Measurements from ENCODE around the gene B4GALT6. TPM values are rescaled to one million over a fixed set of nuclear protein-coding genes. Genes with fewer than 3 reads are reported as not detected.
A peak's percentile ranks its signal among the peaks of the same experiment; 100 is the strongest.

The B4GALT6 gene
- total and polyA plus RNA-seq, 10 of the 15 experiments (the other 5 are each of a cell fraction or from before 2014, with no cell fraction given) = 11.9 to 47.4 (median 18.0) TPM

GRCh38 chr18:31636387-31636786, 48.0 kb downstream of the B4GALT6 start:
- RAD21 ChIA-PET (ENCODE audit: unreplicated experiment) = interaction anchor here (1.1 to 3.2 kb wide), 6 partner anchors 10 to 136 kb away, joined by 4 to 12 read pairs (median 6); no protein-coding TSS in a partner anchor
- no peak for FAIRE-seq
- no TSS peak for BruUV-seq (replicated peaks)

GRCh38 chr18:31634331-31634713, 50.1 kb downstream of the B4GALT6 start:
- H3K27ac ChIP-seq (ENCODE audit: control insufficient read depth, insufficient read depth) = peak overlapping the region; percentile 70
- peak overlapping the region; percentile 11; the same call in 1 of the 2 replicates for H3K9ac ChIP-seq (ENCODE audit: control insufficient read depth, insufficient read depth, low read length)
- SMC1A ChIA-PET (ENCODE audit: uncharacterized antibody, unreplicated experiment) = interaction anchor here (0.8 to 5.0 kb wide), 12 partner anchors 9 to 74 kb away, joined by 3 to 81 read pairs (median 4); no protein-coding TSS in a partner anchor
- H3K27me3 ChIP-seq (replicated peaks in 1 of 2; ENCODE audit: control insufficient read depth in 2 of 2, insufficient read depth in 2 of 2, low read length in 1 of 2) = no peaks in the 10 kb centered on the region
- peak; percentile 85 for DNase-seq (ENCODE audit: low read depth, low spot score)
- peak; percentile 96 for FAIRE-seq
- CTCF ChIA-PET = interaction anchor here (1.2 to 5.3 kb wide), 6 partner anchors 13 to 142 kb away, joined by 3 to 34 read pairs (median 6); no protein-coding TSS in a partner anchor
- peaks cover 4% of the 10 kb centered on the region; the same call in 1 of the 2 replicates for H3K79me2 ChIP-seq (ENCODE audit: control insufficient read depth, insufficient read depth, low read length)
- no peak overlapping the region for H3K4me3 ChIP-seq
- no peaks in the 10 kb centered on the region for H4K20me1 ChIP-seq (ENCODE audit: control insufficient read depth, insufficient read depth)
- H3K4me1 ChIP-seq (ENCODE audit: control insufficient read depth, insufficient read depth, low read length) = peaks cover 35% of the 10 kb centered on the region
- peaks cover 2% of the 10 kb centered on the region for H3K9me3 ChIP-seq (replicated peaks; ENCODE audit: control insufficient read depth, insufficient read depth, low read length)
- peaks cover 3 to 8% of the 10 kb centered on the region in 2 experiments; a peak in 3 of 4 replicates for H3K36me3 ChIP-seq (ENCODE audit: control insufficient read depth in 2 of 2, insufficient read depth in 2 of 2, low read length in 1 of 2)
- no TSS peak for BruUV-seq (replicated peaks)
- peak; percentile 98 for ATAC-seq
- RAD21 ChIA-PET (ENCODE audit: unreplicated experiment) = interaction anchor here (1.2 to 3.2 kb wide), 7 partner anchors 15 to 134 kb away, joined by 4 to 19 read pairs (median 8); no protein-coding TSS in a partner anchor
- 0% methylated on average over 3 of the region's 3 CpGs for WGBS (ENCODE audit: insufficient coverage, insufficient replicate concordance, low lambda C conversion rate, missing lambda C conversion rate)
- POLR2A ChIA-PET = interaction anchor here (1.0 to 2.8 kb wide), 6 partner anchors 12 to 48 kb away, joined by 3 to 14 read pairs (median 6); no protein-coding TSS in a partner anchor
- peak overlapping the region; percentile 18 for H2AFZ ChIP-seq (ENCODE audit: control insufficient read depth, low read depth, low read length)
- intact Hi-C loops (cut with micrococcal nuclease; ENCODE audit: unreplicated experiment) (loop anchor here (2.0 to 5.0 kb wide), 2 partner anchors 24 to 88 kb away; no protein-coding TSS in a partner anchor), in situ Hi-C loops (cut with MboI) (no loop called here)
- H3K4me2 ChIP-seq (ENCODE audit: control insufficient read depth, insufficient read depth) = peak overlapping the region; percentile 17
- TF ChIP-seq RB1 (IDR thresholded peaks at IDR 0.05; ENCODE audit: borderline replicate concordance) = no peak
- TF ChIP-seq CEBPB (IDR thresholded peaks at IDR 0.05; ENCODE audit: borderline replicate concordance in 1 of 2, low read depth in 2 of 2, low read length in 2 of 2) = no peak
- TF ChIP-seq SP1 (IDR thresholded peaks at IDR 0.05; ENCODE audit: low read depth, low read length) = no peak
- no peak for TF ChIP-seq MAX (IDR thresholded peaks at IDR 0.05; ENCODE audit: low read depth, low read length)
- peak; percentile 15; the same call in 1 of the 2 replicates for TF ChIP-seq CREM (IDR thresholded peaks at IDR 0.05; ENCODE audit: low read depth)
- TF ChIP-seq ZSCAN29 (IDR thresholded peaks at IDR 0.05) = no peak
- no peak for TF ChIP-seq HDAC6 (IDR thresholded peaks at IDR 0.05; ENCODE audit: unreplicated experiment)
- peak; percentile 78; the same call in 1 of the 2 replicates for TF ChIP-seq ATF2 (IDR thresholded peaks at IDR 0.05; ENCODE audit: low read length)
- peak; percentile 41; the same call in 1 of the 2 replicates for TF ChIP-seq MTA2 (IDR thresholded peaks at IDR 0.05; ENCODE audit: low read depth)
- no peak for TF ChIP-seq SREBF2 (IDR thresholded peaks at IDR 0.05; ENCODE audit: low read length)
- TF ChIP-seq RAD21 (IDR thresholded peaks at IDR 0.05; ENCODE audit: insufficient read depth, low read depth, low read length) = peak; percentile 22; the same call in 1 of the 2 replicates
- no peak for TF ChIP-seq BRCA1 (IDR thresholded peaks at IDR 0.05; ENCODE audit: low read depth, low read length)
- TF ChIP-seq MLLT1 (IDR thresholded peaks at IDR 0.05) = no peak

More at GRCh38 chr18:31636387-31636786, 48.0 kb downstream of the B4GALT6 start:
- intact Hi-C loops (cut with micrococcal nuclease; ENCODE audit: unreplicated experiment) (no loop called here), in situ Hi-C loops (cut with MboI) (no loop called here)
- TF ChIP-seq IRF4 (IDR thresholded peaks at IDR 0.05; ENCODE audit: low read depth, low read length) (no peak), POLR2AphosphoS2 (IDR thresholded peaks at IDR 0.05; ENCODE audit: low read depth, low read length) (no peak), NFIC (IDR thresholded peaks at IDR 0.05; ENCODE audit: low read depth, low read length) (no peak)
- ATAC-seq = no peak
- Histone ChIP-seq H3K27ac (ENCODE audit: control insufficient read depth, insufficient read depth) (no peak overlapping the region), H3K9me3 (replicated peaks; ENCODE audit: control insufficient read depth, insufficient read depth, low read length) (peaks cover 2% of the 10 kb centered on the region), H3K4me1 (ENCODE audit: control insufficient read depth, insufficient read depth, low read length) (peaks cover 27% of the 10 kb centered on the region), H3K27me3 (replicated peaks in 1 of 2; ENCODE audit: control insufficient read depth in 2 of 2, insufficient read depth in 2 of 2, low read length in 1 of 2) (no peaks in the 10 kb centered on the region), H3K9ac (ENCODE audit: control insufficient read depth, insufficient read depth, low read length) (no peak overlapping the region), H2AFZ (ENCODE audit: control insufficient read depth, low read depth, low read length) (no peak overlapping the region), H3K36me3 (ENCODE audit: control insufficient read depth in 2 of 2, insufficient read depth in 2 of 2, low read length in 1 of 2) (no peaks in the 10 kb centered on the region; a peak in 2 of 4 replicates), H3K4me3 (no peak overlapping the region), H4K20me1 (ENCODE audit: control insufficient read depth, insufficient read depth) (no peaks in the 10 kb centered on the region), H3K4me2 (ENCODE audit: control insufficient read depth, insufficient read depth) (no peak overlapping the region), H3K79me2 (ENCODE audit: control insufficient read depth, insufficient read depth, low read length) (peaks cover 4% of the 10 kb centered on the region; the same call in 1 of the 2 replicates)
- ChIA-PET SMC1A (ENCODE audit: uncharacterized antibody, unreplicated experiment) (interaction anchor here (1.1 to 5.0 kb wide), 9 partner anchors 11 to 71 kb away, joined by 3 to 81 read pairs (median 13); no protein-coding TSS in a partner anchor), POLR2A (interaction anchor here (1.0 to 2.8 kb wide), 3 partner anchors 10 to 42 kb away, joined by 3 to 14 read pairs (median 10); no protein-coding TSS in a partner anchor), CTCF (interaction anchor here (1.2 to 5.3 kb wide), 4 partner anchors 8 to 86 kb away, joined by 3 to 34 read pairs (median 8); no protein-coding TSS in a partner anchor)
- DNase-seq (ENCODE audit: low read depth, low spot score) = no peak
